ENCODE results near the gene DLST.
A peak's percentile ranks its signal among the peaks of the same experiment; 100 is the strongest.

DLST gene

GRCh38 chr14:74860899-74861733 lies 20.6 kb upstream of the DLST start:
- DNase-seq: peak; percentile 86

DNA sequence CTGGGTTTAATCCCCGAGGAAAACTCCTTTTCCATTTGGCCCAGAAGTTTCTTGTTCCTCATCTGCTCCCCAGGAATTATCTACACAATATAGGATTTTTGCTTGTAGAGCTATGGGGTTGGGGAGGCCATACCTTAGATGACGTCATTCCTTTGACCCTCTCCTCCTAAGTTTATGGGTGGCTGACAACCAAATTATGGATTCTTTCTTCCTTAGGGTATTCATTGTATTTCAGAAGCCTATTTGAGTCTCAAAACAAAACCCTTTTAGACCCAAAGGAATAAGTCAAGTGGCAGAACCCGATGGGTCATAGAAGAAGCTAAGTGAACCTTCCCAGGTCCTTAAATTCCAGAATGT lies 20.0 kb upstream of the DLST start:
- no peak for DNase-seq

- DNase-seq: no peak
Observed at GRCh38 chr14:74863274-74863673, 18.4 kb upstream of the DLST start.

- DNase-seq: peak; percentile 75
Observed at GRCh38 chr14:74864198-74864597, 17.5 kb upstream of the DLST start.

DNA sequence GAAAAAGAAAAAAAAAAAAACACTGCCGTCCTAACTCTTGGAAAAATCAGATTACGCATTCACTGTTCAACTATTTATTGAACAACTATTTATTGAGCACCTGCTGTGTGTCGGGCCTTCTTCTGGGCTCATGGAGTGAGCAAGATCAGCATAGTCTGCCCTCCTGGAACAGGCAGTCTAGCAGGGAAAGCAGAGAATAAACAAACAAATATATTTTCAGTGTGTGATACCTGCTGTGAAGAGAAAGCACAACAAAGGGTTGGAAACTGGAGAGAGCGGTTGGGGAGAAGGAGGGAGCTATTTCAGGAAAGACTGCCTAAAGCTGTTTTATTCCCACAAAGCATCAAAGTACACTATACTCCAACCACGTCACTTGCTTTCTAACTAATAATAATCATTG lies 16.6 kb upstream of the DLST start:
- no peak for DNase-seq

- no peak for DNase-seq
Observed at GRCh38 chr14:74866708-74867389, 14.9 kb upstream of the DLST start.

- peak; percentile 32 for DNase-seq
Observed at GRCh38 chr14:74867673-74868072, 14.0 kb upstream of the DLST start.

DNA sequence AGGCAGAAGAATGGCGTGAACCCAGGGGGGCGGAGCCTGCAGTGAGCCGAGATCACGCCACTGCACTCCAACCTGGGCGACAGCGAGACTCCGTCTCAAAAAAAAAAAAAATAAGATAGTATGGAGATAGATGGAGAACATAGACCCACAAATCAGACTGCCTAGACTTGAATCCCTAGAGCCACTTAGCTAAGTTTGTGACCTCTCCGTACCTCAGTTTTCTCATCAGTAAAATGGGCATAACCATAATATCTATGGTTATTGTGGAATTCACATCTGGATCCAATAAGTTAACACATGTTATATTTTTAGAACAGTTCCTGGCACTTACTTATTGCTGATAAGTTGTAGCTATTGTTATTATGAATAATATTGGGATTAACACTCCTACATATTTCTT lies 13.0 kb upstream of the DLST start:
- DNase-seq: no peak

DNA sequence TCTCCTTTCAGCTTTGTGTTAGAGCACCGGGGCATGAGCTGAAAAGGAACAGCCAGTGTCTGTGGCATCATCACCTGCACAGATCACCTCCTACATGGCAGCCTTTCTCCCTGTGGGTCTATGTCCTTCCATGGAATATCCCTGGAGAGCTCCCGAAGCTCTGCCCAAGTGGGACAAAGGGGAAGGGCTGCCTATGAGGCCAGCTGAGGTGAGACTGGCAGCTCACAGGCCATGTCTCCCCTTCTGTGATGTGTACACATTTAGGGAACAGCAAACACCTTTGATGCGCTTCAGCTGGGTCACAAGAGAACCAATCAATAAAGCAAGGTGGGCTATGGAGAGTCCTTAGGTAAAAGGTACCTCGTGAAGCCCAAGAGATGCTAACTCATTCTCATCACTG lies 9.9 kb upstream of the DLST start:
- DNase-seq: no peak

DNA sequence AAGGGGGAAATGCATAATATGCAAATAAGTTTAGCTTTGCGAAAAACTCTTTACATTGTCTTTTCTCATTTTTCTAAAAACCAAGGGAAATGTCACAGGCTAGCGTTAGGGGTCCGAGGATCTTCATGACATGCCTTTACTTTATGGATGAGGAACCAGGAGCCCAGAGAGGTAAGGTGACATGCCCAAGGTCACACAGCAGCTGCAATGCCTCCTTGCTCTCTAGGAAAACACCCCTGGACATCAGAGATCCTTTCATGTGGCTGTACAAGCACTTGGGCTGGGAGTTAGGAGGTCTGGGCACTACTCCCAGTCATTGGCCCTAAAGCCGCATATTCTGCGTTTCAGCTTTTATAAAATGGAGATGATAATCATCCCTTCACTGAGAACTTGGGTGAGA lies 6.5 kb upstream of the DLST start:
- DNase-seq: no peak

DNA sequence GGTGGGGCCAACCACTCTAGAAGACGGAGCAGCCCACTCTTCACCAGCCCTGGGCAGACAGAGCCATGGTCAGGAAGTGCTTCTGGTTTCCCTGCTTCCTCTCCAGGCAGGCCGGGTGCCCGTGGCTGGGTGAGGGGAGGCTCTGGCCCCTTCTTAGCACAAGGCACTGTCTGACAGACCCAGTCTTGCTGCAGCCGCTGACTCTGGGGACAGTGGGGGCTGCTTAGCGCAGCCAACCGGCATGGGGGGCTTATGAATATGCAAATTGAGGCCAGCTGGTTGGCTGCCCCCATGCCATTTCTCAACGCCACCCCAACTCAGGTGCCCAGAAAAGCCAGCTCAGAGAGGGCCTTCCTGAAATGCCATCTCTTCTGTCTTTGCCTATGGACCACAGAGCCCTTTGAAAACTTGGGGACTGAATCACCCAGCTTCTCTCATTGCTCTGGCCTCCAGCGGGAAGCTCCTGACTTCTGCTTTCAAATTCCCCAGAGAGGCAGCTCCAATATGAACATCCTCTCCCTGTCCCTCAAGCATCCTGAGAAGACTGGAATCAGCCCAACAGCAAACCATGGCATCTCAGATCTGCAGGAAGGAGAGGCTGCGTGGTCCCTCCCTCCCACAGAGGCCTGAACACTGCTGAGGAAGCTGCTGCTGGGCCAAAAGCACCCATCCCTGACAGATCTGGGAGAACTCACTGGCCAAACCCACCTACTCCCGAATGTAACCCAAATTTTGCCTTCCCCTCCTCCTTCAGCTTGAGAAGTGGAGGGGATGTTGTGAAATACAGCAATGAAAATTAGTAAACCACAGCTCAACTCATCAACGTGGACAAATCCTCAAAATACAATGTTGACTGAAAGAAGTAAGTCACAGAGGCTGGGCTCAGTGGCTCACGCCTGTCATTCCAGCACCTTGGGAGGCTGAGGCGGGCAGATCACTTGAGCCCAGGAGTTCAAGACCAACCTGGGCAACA lies 5.5 kb upstream of the DLST start, which contains the start of gene PROX2:
Gene PROX2 (minus strand): TSS at position 205 of the 973 bp plus-strand sequence. CDS start 12,311 bp downstream, outside the sequence.
- no peak for DNase-seq

GRCh38 chr14:74879427-74880182 lies 2.1 kb upstream of the DLST start:
- no peak for DNase-seq

DNA sequence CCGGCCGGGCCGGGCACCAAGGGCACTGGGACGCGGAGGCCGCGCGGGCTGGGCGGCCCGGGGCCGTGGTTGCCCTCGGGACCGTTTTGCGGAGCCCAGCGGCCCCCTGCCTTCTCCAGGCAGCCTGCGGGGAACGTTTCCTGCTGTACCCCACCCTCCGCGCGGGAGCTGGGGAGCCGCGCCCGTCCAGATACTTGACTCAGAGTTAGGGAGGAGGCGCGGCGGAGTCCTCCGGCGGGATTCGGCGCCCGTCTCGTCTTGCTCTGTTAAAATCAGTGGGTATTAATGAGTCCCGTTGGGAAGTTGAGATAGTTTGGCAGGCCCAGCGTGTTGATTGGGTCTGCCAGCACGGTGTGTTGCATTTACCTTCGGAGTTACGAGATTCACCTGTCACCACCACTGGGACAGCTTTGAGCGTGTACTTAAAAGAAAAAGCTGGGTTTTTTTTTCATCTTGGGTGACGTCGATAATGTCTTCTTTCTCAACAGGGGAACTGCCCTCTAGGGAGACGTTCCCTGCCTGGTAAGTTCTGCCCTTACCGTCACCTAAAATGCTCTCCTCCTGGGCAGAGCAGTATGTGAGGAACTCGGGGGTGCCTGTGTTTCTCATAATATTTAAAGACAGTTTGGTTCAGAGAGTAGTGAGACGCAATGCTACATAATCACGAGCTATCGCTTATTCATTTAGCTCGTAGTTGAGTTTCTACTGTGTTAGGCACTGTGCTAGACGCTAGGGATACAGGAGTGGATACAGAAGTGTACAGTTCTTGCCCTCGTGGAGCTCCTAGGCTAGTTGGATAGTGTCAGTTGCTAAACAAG lies 596 bp downstream of the DLST start:
- DNase-seq: peak; percentile 44

- no peak for DNase-seq
Observed at GRCh38 chr14:74886001-74886400, 4.3 kb downstream of the DLST start.

DNA sequence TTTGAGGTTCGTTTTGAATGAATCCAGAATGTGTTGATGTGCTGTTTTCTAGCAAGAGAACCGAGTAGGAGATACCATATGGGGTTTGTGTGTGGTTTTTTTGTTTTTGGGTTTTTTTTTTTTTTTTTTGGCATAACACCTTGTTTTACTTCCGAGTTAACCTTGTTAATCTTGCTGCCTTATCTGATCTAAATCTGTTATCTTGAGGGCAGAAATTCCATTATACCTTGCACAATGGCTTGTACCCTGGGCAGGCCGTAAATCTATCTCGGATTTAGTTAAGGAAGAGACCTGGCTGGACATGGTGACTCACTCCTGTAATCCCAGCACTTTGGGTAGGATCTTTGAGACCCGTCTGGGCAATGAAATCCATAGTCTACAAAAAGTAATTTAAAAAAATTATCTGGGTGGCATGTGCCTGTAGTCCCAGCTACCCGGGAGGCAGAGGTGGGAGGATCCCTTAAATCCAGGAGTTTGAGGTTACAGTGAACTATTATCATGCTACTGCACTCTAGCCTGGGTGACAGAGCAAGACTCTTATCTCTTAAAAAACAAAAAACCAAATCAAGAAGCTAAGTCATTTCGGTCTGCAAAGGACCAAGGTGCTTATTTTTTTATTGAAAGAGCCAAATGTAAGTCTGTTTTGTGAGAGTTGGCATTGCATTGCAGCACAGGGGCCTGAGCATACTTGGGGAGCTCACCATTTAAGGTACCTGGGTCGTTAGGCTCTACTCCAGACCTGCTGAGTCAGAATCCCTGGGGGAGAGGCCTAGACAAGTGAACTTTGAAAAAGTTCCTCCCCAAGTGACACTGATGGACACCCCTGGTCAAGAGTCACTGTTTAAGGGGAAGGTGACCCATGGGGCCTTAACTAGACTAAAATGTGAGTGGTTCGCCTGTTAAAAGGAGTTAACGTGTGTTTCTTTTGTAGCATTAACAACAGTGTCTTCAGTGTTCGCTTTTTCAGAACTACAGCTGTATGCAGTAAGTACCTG lies 6.7 kb downstream of the DLST start:
- peak; percentile 90 for DNase-seq

GRCh38 chr14:74890262-74890661 lies 8.5 kb downstream of the DLST start:
- DNase-seq: no peak

DNA sequence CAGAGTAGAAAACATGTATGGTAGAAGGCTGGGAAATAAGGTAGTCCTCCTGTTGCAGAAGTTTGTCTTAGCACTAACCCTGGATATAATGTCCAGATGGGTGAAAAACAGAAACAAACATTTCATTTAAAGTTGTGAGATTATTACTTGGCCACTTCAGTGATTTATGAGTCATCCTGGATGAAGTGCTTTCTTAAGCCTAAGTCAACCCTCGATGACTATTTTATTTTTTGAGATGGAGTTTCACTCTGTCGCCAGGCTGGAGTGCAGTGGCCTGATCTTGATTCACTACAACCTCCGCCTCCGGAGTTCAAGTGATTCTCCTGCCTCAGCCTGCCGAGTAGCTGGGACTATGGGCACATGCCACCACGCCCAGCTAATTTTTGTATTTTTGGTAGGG lies 10.2 kb downstream of the DLST start:
- no peak for DNase-seq

GRCh38 chr14:74892745-74893144 lies 11.0 kb downstream of the DLST start:
- DNase-seq: no peak

GRCh38 chr14:74893614-74894091 lies 11.9 kb downstream of the DLST start:
- no peak for DNase-seq

DNA sequence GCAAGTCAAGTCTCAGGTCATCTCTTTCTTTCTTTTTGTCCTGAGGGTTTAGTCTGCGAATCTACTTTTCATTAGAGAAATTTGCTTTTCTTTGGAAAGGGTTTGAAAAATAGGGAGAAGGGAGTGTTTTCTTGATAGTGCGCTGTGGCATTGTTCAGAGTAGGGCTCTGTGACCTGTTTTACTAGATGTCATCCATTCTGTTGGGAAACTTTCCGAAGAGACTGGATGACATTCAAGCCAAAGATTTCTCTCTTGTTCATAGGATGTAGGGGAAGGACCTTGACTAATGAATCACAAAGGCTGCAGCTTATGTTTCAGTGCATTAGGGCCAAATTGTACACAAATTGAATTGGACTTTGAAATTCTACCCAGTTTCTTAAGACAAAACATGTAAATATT lies 14.7 kb downstream of the DLST start:
- no peak for DNase-seq

Data from OCI-M1 (cell line).